Measurements from ENCODE around the gene PPP2R2D.

DNA sequence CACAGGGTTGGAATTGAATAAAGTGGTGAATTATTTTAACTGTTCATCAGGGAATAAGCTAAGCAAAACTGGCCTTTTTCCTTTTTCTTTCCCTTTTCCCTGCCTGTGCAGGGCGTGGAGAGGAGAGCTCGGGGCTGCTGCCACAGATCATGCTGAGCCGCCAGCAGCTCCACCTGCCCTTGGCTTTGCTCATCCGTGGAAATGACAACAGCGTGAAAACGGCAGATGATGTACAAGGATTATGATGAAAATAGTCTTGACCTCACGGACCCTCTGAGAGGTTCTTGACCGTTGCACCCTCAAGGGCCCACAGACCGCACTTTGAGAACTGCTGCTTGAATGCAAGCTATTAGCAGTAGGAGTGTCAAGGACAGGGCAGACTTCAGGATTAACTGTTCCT lies 10.6 kb downstream of the PPP2R2D start:
- TF ChIP-seq, protein P1, sequence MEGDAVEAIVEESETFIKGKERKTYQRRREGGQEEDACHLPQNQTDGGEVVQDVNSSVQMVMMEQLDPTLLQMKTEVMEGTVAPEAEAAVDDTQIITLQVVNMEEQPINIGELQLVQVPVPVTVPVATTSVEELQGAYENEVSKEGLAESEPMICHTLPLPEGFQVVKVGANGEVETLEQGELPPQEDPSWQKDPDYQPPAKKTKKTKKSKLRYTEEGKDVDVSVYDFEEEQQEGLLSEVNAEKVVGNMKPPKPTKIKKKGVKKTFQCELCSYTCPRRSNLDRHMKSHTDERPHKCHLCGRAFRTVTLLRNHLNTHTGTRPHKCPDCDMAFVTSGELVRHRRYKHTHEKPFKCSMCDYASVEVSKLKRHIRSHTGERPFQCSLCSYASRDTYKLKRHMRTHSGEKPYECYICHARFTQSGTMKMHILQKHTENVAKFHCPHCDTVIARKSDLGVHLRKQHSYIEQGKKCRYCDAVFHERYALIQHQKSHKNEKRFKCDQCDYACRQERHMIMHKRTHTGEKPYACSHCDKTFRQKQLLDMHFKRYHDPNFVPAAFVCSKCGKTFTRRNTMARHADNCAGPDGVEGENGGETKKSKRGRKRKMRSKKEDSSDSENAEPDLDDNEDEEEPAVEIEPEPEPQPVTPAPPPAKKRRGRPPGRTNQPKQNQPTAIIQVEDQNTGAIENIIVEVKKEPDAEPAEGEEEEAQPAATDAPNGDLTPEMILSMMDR (IDR thresholded peaks at IDR 0.05): no peak
- TF ChIP-seq ZFX (IDR thresholded peaks at IDR 0.05; ENCODE audit: borderline replicate concordance): no peak

Measured in 22Rv1 (cell line).